H1 (cell line): Measurements from ENCODE around the gene RRP9. TPM values are rescaled to one million over a fixed set of nuclear protein-coding genes. Genes with fewer than 3 reads are reported as not detected.

Experiments used
- CTCF ChIA-PET: fragments of 300-600 bp; sonication (Branson Sonifier 250); formaldehyde crosslinking; loops from one replicate; lab custom pipeline; 2021; ENCODE audit not compliant: partially characterized antibody; lab: Charles Lee
- POLR2A ChIA-PET: fragments of 300-600 bp; sonication (Branson Sonifier 250); formaldehyde crosslinking; loops from one replicate; lab custom pipeline; 2021; ENCODE audit warnings: inconsistent platforms; ENCODE audit not compliant: partially characterized antibody; lab: Charles Lee
- DNase-seq, 2 experiments: peaks; one replicate each; pipeline versions ENCODE4 v3.0.0 to v3.0.0-alpha.2; 2010 to 2022; ENCODE audit warnings: low spot score in 2 of 2, low read depth in 1 of 2, mixed read lengths in 1 of 2
- FAIRE-seq: peaks from 2 replicates; lab custom pipeline; 2011; peaks lifted over from hg19 to GRCh38; lab: Jason Lieb, UNC
- H2AFZ ChIP-seq: 2 replicates; pipeline ENCODE4 v1.8.1; 2012; ENCODE audit warnings: low read length, inconsistent platforms
- H2AK5ac ChIP-seq: 2 replicates; pipeline ENCODE4 v1.6.1; 2013; ENCODE audit warnings: low read depth, low read length
- H2BK120ac ChIP-seq: replicated peaks from 2 replicates; pipeline ENCODE3; 2013; ENCODE audit warnings: low read depth, low read length, inconsistent platforms
- H2BK12ac ChIP-seq: 2 replicates; pipeline ENCODE4 v1.6.1; 2013; ENCODE audit warnings: low read depth, low read length
- H2BK15ac ChIP-seq: 2 replicates; pipeline ENCODE4 v1.6.1; 2013; ENCODE audit warnings: low read length
- H2BK20ac ChIP-seq: 2 replicates; pipeline ENCODE4 v1.6.1; 2013; ENCODE audit warnings: low read length
- H2BK5ac ChIP-seq: 2 replicates; pipeline ENCODE4 v1.6.1; 2013; ENCODE audit warnings: low read depth, low read length
- H3K14ac ChIP-seq: 2 replicates; pipeline ENCODE4 v1.6.1; 2013; ENCODE audit warnings: inconsistent platforms; ENCODE audit not compliant: insufficient read length
- H3K18ac ChIP-seq: 2 replicates; pipeline ENCODE4 v1.6.1; 2013; ENCODE audit warnings: low read length; ENCODE audit errors: extremely low read depth
- H3K23ac ChIP-seq: 2 replicates; pipeline ENCODE4 v1.6.1; 2013; ENCODE audit warnings: inconsistent platforms; ENCODE audit not compliant: insufficient read length
- H3K23me2 ChIP-seq: 2 replicates; pipeline ENCODE4 v1.6.1; 2013; ENCODE audit warnings: low read depth, low read length
- H3K27ac ChIP-seq: 2 replicates; pipeline ENCODE4 v1.6.1; 2011; ENCODE audit warnings: low read depth, low read length, inconsistent platforms
- H3K27me3 ChIP-seq, 4 experiments: replicated peaks in 1 of 4; 1 replicate in 1 of 4; 2 replicates in 3 of 4; pipeline versions ENCODE4 v1.6.1 to v1.8.1; 2011 to 2013; ENCODE audit warnings: low read length in 3 of 4, mild to moderate bottlenecking in 3 of 4, inconsistent platforms in 2 of 4, mixed read lengths in 2 of 4, moderate library complexity in 1 of 4; ENCODE audit not compliant: control insufficient read depth in 3 of 4, insufficient read depth in 3 of 4; ENCODE audit errors: extremely low read depth in 1 of 4
- H3K36me3 ChIP-seq, 4 experiments: 2 replicates each; pipeline versions ENCODE4 v1.6.1 to v1.8.1; 2011 to 2013; ENCODE audit warnings: mild to moderate bottlenecking in 4 of 4, low read length in 3 of 4, moderate library complexity in 2 of 4, control low read depth in 1 of 4, inconsistent platforms in 1 of 4; ENCODE audit not compliant: insufficient read depth in 4 of 4, control insufficient read depth in 2 of 4
- H3K4ac ChIP-seq: replicated peaks from 2 replicates; pipeline ENCODE3; 2013; ENCODE audit warnings: low read length, low read depth, mixed read lengths, inconsistent platforms; ENCODE audit not compliant: insufficient read length
- H3K4me1 ChIP-seq, 4 experiments: replicated peaks in 1 of 4; 1 replicate in 1 of 4; 2 replicates in 3 of 4; pipeline versions ENCODE4 v1.6.1 to v1.8.1; 2011 to 2013; ENCODE audit warnings: low read length in 3 of 4, inconsistent platforms in 2 of 4, mixed read lengths in 1 of 4; ENCODE audit not compliant: insufficient read depth in 4 of 4, control insufficient read depth in 3 of 4
- H3K4me2 ChIP-seq, 2 experiments: 2 replicates each; pipeline versions ENCODE4 v1.6.1 to v1.8.1; 2011 to 2013; ENCODE audit warnings: low read depth in 2 of 2, low read length in 2 of 2, control low read depth in 1 of 2, inconsistent platforms in 1 of 2, mild to moderate bottlenecking in 1 of 2; ENCODE audit not compliant: insufficient read depth in 1 of 2
- H3K4me3 ChIP-seq, 4 experiments: fragments of 200-600, 300-600 bp in 1 of 4; sonication (generic), shearing (Covaris generic), sonication (Bioruptor Twin) in 1 of 4; 2 replicates each; pipeline versions ENCODE4 v1.5.1 to v1.8.1; 2011 to 2016; ENCODE audit warnings: low read length in 4 of 4, low read depth in 3 of 4, control low read depth in 2 of 4, inconsistent platforms in 2 of 4, mild to moderate bottlenecking in 2 of 4, mixed read lengths in 1 of 4, moderate library complexity in 1 of 4; ENCODE audit not compliant: insufficient read depth in 2 of 4; ENCODE audit errors: extremely low read depth in 1 of 4
- H3K56ac ChIP-seq: replicated peaks from 2 replicates; pipeline ENCODE3; 2013; ENCODE audit warnings: low read depth, mild to moderate bottlenecking, mixed read lengths, low read length, inconsistent platforms; ENCODE audit not compliant: insufficient read length
- H3K79me1 ChIP-seq: 2 replicates; pipeline ENCODE4 v1.6.1; 2013; ENCODE audit warnings: low read depth, low read length, control low read depth
- H3K79me2 ChIP-seq, 2 experiments: 2 replicates each; pipeline versions ENCODE4 v1.6.1 to v1.8.1; 2012 to 2013; ENCODE audit warnings: low read length in 2 of 2, mild to moderate bottlenecking in 2 of 2, inconsistent platforms in 1 of 2; ENCODE audit not compliant: insufficient read depth in 2 of 2, control insufficient read depth in 1 of 2
- H3K9ac ChIP-seq, 4 experiments: replicated peaks in 1 of 4; 1 replicate in 1 of 4; 2 replicates in 3 of 4; pipeline versions ENCODE4 v1.6.1 to v1.8.1; 2011 to 2013; ENCODE audit warnings: low read depth in 3 of 4, low read length in 3 of 4, control low read depth in 2 of 4, mild to moderate bottlenecking in 2 of 4, moderate library complexity in 2 of 4, inconsistent platforms in 1 of 4; ENCODE audit errors: extremely low read depth in 1 of 4
- H3K9me3 ChIP-seq, 2 experiments: 2 replicates each; pipeline versions ENCODE4 v1.6.1 to v1.8.1; 2012 to 2013; ENCODE audit warnings: mild to moderate bottlenecking in 2 of 2, moderate library complexity in 2 of 2, control low read depth in 1 of 2, inconsistent platforms in 1 of 2, low read depth in 1 of 2, low read length in 1 of 2, mixed read lengths in 1 of 2; ENCODE audit not compliant: insufficient read depth in 2 of 2
- H4K20me1 ChIP-seq, 2 experiments: replicated peaks in 1 of 2; 2 replicates each; pipeline versions ENCODE3 to v1.8.1; 2011 to 2013; ENCODE audit warnings: inconsistent platforms in 2 of 2, low read length in 2 of 2, mild to moderate bottlenecking in 1 of 2; ENCODE audit not compliant: insufficient read depth in 2 of 2, control insufficient read depth in 1 of 2
- H4K5ac ChIP-seq: 2 replicates; pipeline ENCODE4 v1.6.1; 2013; ENCODE audit warnings: low read length, low read depth, mixed read lengths, inconsistent platforms; ENCODE audit not compliant: insufficient read length
- H4K8ac ChIP-seq: 2 replicates; pipeline ENCODE4 v1.8.0; 2013; ENCODE audit warnings: mild to moderate bottlenecking, moderate library complexity, low read length, inconsistent platforms; ENCODE audit not compliant: insufficient read depth; ENCODE audit errors: extremely low read depth
- H4K91ac ChIP-seq: replicated peaks from 2 replicates; pipeline ENCODE3; 2013; ENCODE audit warnings: low read length, mixed read lengths, inconsistent platforms; ENCODE audit not compliant: insufficient read length
- CBX8 ChIP-seq: fragments of 300-800, 300-1000 bp; sonication (generic); IDR thresholded peaks from 2 replicates; pipeline ENCODE4 v1.7.1; 2016; ENCODE audit warnings: low read depth, low read length, borderline replicate concordance
- KDM4A ChIP-seq: IDR thresholded peaks from one replicate; pipeline ENCODE4 v1.7.1; 2012; ENCODE audit warnings: low read depth, mild to moderate bottlenecking, moderate library complexity, low read length, inconsistent platforms; ENCODE audit not compliant: severe bottlenecking
- MAFK ChIP-seq: IDR thresholded peaks from 2 replicates; pipeline ENCODE4 v1.6.1; 2012; ENCODE audit warnings: low read depth, mild to moderate bottlenecking, improper control_type of control experiment, low read length
- RNF2 ChIP-seq: fragments of 200-900, 300-1000 bp; sonication (generic); IDR thresholded peaks from 2 replicates; pipeline ENCODE4 v1.7.1; 2016; ENCODE audit warnings: borderline replicate concordance, low read depth, mild to moderate bottlenecking, antibody characterized with exemption, low read length; ENCODE audit not compliant: poor library complexity, severe bottlenecking; ENCODE audit errors: missing control alignments
- SIRT6 ChIP-seq: IDR thresholded peaks from one replicate; pipeline ENCODE4 v1.7.1; 2012; ENCODE audit warnings: low read length, inconsistent platforms
- SP2 ChIP-seq: IDR thresholded peaks from 2 replicates; pipeline ENCODE4 v1.6.1; 2012; ENCODE audit warnings: mild to moderate bottlenecking, low read length, inconsistent platforms
- YY1 ChIP-seq: IDR thresholded peaks from 2 replicates; pipeline ENCODE4 v1.6.1; 2011; ENCODE audit warnings: low read depth, mild to moderate bottlenecking, low read length
- WGBS, 2 experiments: shearing (Covaris generic) in 1 of 2; methylation state at CpG; one replicate each; pipeline versions ENCODE4 v1.1.6 to v1.1.7; 2013 to 2015; ENCODE audit warnings: low lambda C conversion rate in 2 of 2, mixed read lengths in 2 of 2, inconsistent platforms in 1 of 2, low coverage in 1 of 2, missing lambda C conversion rate in 1 of 2; ENCODE audit not compliant: insufficient replicate concordance in 2 of 2, insufficient coverage in 1 of 2, insufficient read length in 1 of 2; ENCODE audit errors: extremely low coverage in 1 of 2, missing lambda C conversion rate in 1 of 2; 5-methylcytosine and 5-hydroxymethylcytosine counted together
- polyA plus RNA-seq, 7 experiments: library from polyadenylated mRNA; depleted of rRNA in 3 of 7; stranded (reverse) in 5 of 7; unstranded in 2 of 7; fragments of >200 nt in 5 of 7; fragments of 200-250 nt in 2 of 7; gene quantifications; 1 replicate in 5 of 7; 2 replicates in 1 of 7; 4 replicates in 1 of 7; pipeline versions ENCODE4 v1.2.1 to v1.2.3, GENCODE V29; 2011 to 2013; ENCODE audit warnings: missing spikeins in 2 of 7, mixed read lengths in 2 of 7
- total RNA-seq: library from RNA; stranded (reverse); fragmentation: NEBNext Ultra II Directional; extraction: Animal tissue kit (Norgen Biotek cat#: 25700); gene quantifications from 2 replicates; pipeline ENCODE4 v1.2.1, GENCODE V29; 2021

Gene RRP9
- total and polyA plus RNA-seq, 2 of the 8 experiments (the other 6 are each of a cell fraction or from before 2014, with no cell fraction given), result 55.6 to 68.9 TPM

DNA sequence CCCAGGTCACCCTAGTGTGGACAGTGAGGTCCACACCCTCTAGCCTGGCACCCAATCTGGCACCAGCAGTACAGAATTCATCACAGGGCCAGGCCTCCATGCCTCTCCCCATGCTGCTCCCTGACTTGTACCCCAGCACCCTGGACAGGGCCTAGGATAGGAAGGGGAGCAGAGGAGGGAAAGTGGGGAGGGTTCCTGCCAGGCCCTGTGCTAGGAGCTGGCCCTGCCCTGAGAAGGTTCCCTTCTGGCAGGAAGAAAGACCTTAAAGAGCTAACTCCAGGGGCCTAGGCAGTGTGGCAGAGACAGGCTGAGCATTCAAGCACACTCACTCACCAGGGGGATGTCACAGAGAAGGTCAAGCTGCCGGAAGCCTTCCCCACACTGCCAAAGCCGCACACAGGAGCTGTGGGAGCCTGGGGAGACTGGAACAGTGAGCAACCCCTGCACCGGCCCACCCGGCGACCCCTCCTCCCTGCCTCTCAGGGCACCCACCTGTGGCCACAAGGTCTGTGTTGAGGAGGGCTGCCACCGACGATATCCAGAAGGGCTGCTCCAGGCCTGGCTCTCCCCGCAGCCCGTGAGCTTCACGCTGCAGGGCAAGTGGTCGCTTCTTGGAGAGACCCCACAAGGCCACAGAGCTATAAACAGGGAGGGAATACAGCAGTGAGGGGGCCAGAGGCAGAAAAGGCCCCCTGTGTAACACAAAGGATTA lies 7.4 kb downstream of the RRP9 start:
- Histone ChIP-seq H2BK20ac (no peak overlapping the region), H4K5ac (no peak overlapping the region), H3K4ac (no peak overlapping the region), H3K79me2 (peaks cover 0 to 10% of the 10 kb centered on the region in 2 experiments; a peak in 2 of 4 replicates), H2BK12ac (no peak overlapping the region), H4K20me1 (peaks cover 0 to 26% of the 10 kb centered on the region in 2 experiments), H3K27ac (no peak overlapping the region), H3K23ac (no peak overlapping the region), H3K9me3 (no peaks in the 10 kb centered on the region), H3K36me3 (peaks cover 26 to 47% (median 43%) of the 10 kb centered on the region in 4 experiments), H3K4me2 (no peak overlapping the region), H2BK120ac (no peak overlapping the region), H3K14ac (no peak overlapping the region), H3K79me1 (peaks cover 5% of the 10 kb centered on the region), H2AFZ (no peak overlapping the region)
- POLR2A ChIA-PET, result interaction anchor here (0.9 to 1.6 kb wide), 2 partner anchors 32 to 35 kb away, joined by 3 to 6 read pairs; no protein-coding TSS in a partner anchor
- no peak for TF ChIP-seq SP2
- TF ChIP-seq RNF2, result no peak
- no peak for TF ChIP-seq MAFK
- no peak for TF ChIP-seq SIRT6
- no peak for TF ChIP-seq CBX8
- no peak for TF ChIP-seq KDM4A
- TF ChIP-seq YY1, result no peak
- TF ChIP-seq, all 59 proteins: peak for 0
- Histone ChIP-seq H3K56ac (no peak overlapping the region), H3K9ac (no peak overlapping the region), H2BK5ac (no peak overlapping the region), H3K18ac (no peak overlapping the region), H4K91ac (no peak overlapping the region), H4K8ac (0 out of 2 replicates have a peak overlapping the region, but pooled peaks have one; percentile 2), H3K4me1 (no peaks in the 10 kb centered on the region), H3K27me3 (no peaks in the 10 kb centered on the region), H2AK5ac (no peak overlapping the region), H3K23me2 (no peaks in the 10 kb centered on the region), H3K4me3 (no peak overlapping the region), H2BK15ac (no peak overlapping the region)
- FAIRE-seq (no peak), DNase-seq (no peak)
- 96% methylated on average over 11 of the region's 11 CpGs; no CpG with 5 or more reads in 1 of the 2 experiments for WGBS, 2 experiments
- CTCF ChIA-PET, result interaction anchor here (0.6 to 1.8 kb wide), 4 partner anchors 11 to 114 kb away, joined by 3 to 7 read pairs (median 6); no protein-coding TSS in a partner anchor
